GM19099 (cell line): ENCODE results near the gene RRM2.

Source experiments
- POLR2A ChIP-seq: IDR thresholded peaks from 3 replicates; pipeline ENCODE4 v1.6.1; 2011; ENCODE audit warnings: low read depth; ENCODE audit not compliant: insufficient read length; ENCODE audit errors: extremely low read depth

Gene RRM2

DNA sequence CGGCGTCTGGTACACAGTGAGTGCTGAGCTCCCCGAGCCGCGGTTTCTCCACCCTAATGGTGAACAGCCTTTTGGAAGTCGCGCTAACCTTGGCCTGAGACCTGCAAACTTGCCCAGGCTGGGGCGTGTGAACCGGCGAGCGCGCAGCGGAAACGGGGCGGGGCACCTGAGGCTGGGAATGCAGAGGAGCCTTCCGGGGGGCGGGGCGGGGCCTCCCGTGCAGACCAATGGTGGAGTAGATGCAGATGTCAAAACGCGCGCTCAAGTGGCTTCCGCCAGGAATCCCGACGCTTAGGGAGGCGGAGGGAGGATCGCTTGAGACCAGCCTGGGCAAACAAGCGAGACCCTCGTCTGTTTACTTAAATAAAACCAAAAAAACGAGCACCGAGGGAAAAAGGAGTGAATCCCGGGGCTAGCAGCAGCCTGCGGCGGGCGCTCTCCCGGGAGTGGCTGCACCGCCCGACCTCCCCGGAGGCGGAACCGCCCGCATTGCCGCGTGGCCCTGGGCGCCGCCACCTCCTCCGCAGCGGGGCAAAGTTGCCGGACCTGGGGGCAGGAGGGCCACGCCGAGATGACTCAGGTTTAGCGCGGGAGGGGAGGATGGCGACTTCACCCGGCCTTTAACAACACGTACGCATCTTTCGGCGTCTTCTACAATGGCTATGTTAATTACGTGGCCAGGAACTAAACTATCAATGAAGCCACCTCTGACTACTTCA is 2.2 kb upstream of the RRM2 start:
- TF ChIP-seq POLR2A: peak; percentile 86

DNA sequence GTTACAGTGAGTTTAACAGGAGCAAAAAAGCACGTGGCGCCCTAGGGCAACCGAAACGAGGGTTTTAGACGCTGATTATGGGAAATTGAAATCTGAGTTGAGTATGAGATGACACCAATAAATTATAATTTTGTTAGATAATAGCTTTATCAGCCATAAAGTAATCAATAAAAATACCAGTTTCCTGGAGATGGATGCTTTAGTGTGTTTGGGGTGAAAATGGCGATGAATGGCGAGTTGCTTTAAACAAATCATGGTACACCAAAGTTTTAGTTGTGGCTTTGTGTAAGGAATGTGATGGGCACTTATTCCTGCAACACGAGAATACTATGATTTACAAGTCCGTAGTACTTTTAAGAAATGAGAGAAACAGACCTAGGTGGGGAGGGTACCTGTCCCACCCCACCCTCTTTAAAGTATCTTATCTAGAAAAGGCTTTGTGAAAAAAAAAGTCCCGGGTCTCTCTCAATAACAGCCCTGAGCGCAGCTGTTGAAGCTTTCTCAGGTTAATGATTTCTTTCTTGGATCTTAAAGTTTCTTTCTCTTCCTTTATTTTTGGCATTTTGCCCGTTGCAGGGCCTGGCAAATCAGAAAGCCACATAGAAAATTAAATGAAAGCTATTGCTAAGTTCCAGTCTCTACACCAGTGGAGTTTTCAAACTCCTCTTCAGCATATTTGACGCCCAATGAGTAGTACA is 1.5 kb upstream of the RRM2 start:
- no peak for TF ChIP-seq POLR2A

DNA sequence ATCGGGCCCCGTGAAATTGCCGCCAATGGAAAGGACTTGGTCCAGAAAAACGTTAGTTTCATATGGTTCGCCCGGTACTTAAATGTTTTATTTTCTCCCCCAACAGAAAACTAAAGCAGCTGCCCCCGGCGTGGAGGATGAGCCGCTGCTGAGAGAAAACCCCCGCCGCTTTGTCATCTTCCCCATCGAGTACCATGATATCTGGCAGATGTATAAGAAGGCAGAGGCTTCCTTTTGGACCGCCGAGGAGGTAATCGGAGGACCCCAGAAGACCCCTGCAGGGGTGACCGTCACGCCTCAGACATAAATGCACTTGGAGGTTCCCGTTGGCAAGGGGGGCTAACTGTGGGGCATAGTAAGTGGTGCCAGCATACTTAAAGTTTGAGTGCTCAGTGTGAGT is 742 bp downstream of the RRM2 start:
- TF ChIP-seq POLR2A: no peak

DNA sequence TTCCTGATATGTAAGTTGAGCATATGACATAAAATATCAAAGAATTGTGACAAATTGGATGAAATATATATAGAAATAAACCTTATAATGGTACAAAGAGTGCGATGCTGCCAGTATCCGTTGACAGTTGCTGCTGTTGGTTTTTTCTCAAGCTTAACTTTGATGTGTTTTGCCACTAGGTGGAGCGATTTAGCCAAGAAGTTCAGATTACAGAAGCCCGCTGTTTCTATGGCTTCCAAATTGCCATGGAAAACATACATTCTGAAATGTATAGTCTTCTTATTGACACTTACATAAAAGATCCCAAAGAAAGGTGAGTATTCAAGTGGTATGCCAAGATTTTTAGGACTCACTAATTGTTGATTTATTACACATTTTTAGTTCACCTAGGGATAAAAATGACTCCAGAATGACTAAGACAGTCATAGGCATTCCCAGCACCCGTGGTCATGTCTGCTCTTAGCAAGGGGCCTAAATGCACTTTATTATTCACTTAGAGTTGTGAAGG is 2.1 kb downstream of the RRM2 start:
- peak; percentile 19 for TF ChIP-seq POLR2A

DNA sequence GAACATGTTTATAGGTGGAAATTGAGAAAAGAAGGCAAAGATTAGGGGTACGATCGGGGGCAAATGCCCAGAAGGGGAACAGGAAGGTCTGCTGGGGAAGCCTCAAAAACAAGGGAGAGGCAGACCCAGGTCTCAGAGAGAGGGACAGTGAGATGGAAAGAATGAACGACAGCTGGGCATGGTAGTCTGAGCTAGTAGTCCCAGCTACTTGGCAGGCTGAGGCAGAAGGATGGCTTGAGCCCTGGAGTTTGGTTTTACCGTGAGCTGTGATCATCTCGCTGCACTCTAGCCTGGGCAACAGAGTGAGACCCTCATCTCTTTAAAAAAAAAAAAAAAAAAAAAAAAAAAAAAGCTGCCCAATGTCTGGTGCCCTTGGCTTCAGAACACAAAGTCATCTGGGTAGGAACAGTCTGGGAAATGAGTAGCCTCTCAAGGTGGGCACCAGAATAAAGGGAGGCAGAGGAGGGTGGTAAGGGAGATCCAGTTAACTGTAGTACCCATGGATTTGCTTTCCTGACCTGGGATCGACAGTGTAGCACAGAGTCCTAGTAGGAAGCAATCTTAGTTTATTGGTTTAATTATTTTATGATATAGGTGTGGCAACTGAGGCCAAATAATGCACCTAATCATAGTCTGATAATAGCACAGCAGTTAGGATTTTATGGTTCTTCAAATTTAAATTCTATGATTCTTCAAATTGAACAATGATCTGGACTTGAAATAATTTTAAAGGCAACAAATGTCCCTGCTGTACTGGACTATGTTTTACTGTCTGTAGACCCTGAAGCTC is 3.5 kb downstream of the RRM2 start:
- peak; percentile 44 for TF ChIP-seq POLR2A

DNA sequence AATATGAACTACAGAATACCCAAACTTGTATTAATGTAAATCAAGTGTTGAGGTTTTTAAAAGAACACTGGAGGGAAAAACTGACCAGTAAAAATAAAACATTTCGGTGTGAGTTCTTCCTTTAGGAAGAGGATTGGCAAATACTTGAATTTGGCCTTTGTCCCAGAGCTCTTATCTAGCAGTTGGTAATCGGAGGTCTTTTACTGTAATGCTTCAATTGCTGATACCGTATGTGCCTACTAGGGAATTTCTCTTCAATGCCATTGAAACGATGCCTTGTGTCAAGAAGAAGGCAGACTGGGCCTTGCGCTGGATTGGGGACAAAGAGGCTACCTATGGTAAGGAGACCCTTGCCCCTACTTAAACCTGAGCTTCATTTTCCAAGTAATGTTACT is 4.1 kb downstream of the RRM2 start:
- no peak for TF ChIP-seq POLR2A

GRCh38 chr2:10128420-10128819 is 5.9 kb downstream of the RRM2 start:
- no peak for TF ChIP-seq POLR2A

GRCh38 chr2:10129490-10129889 is 7.0 kb downstream of the RRM2 start:
- peak; percentile 5 for TF ChIP-seq POLR2A

DNA sequence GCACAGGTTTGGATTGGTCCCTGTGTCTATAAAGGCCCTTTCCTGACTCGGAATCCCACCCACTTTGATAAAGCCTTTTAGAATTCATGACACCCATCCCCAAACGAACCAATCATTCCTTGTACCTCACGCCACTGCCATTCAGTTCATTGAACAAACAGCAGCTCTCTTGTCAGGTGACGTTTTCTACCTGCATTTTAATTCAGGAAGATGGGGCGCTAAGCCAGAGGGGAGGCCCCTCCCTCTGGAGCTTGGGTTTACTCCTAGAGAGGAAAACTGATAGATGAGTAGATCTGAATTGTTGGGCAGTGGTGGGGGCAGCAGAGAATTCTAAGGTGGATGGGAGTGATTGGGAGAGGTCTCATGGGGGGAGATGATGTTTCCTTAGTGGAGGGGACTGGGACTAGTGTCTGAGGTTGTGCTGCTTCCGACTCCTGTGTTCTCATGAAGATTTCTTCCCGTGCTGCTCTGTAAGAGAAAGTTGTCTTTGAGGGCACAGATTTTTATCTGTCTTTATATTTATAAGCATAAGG is 9.6 kb downstream of the RRM2 start:
- TF ChIP-seq POLR2A: peak; percentile 1

- TF ChIP-seq POLR2A: no peak
These were observed 10.1 kb downstream of the RRM2 start for GRCh38 chr2:10132596-10132995.

DNA sequence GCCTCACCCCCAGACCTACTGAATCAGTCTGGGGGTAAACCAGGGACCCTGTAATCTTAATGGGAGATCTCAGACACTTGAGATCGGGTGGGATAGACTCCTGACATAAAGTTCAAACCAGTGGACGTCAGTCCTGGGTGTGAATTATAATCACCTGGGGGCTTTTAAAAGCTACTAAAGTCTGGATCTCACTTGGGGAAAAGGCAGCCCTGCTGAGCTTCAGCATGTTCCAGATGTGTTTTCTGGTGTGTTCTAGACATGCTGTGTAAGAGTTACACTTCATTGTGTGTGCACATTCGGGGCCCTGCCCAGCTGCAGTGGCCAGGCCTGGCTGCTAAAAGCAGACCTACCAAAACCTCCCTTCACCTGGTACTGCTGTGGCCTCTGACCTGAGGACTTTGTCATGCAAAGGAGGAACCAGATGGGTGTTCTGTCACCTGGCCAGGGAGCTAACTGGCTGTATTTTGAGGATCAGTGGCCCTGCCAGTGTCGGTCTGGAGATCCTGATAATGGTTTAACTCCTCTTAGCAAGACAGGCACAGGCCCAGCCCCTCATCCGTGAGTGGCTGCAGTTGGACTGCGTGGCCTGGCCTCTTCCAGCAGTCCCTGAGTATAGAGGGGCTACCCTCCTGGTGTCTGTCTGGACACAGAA is 10.6 kb downstream of the RRM2 start:
- peak; percentile 36 for TF ChIP-seq POLR2A

GRCh38 chr2:10135296-10136089 is 13.0 kb downstream of the RRM2 start:
- peak; percentile 7 for TF ChIP-seq POLR2A

DNA sequence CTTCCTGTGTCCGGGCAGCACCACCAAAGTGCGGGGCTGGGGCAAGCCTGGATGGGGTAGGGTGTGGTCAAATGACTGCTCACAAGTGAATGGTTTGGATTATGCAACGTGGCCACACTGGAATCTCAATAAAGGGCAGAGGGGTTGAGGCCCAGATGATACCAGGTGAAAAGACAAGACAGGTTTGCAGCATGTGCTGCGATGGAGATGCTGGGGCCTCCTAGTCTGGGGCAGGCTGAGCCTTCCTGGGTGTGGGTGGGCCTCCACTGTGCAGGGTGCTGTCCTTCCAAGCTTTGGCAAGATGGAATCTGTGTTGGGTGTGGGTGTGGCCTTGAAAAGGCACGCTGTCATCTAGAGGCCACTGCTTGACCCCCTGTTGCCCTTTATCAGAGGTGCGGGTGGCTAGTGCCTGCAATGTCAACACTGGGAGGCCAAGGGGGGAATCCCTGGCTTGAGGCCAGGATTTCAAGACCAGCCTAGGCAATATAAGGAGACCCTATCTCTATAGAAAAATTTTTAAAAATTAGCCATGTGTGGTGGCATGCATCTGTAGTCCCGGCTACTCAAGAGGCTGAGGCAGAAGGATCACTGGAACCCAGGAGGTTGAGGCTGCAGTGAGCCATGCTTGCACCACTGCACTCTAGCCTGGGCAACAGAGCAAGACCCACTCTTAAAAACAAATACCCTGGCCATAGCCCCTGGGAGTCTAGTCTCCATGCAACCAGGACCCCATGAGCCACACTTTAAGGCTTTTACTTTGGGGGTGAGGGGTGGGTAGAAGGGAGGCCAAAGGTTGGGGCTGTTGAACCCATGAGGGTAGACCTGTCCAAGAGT is 13.8 kb downstream of the RRM2 start:
- TF ChIP-seq POLR2A: no peak

DNA sequence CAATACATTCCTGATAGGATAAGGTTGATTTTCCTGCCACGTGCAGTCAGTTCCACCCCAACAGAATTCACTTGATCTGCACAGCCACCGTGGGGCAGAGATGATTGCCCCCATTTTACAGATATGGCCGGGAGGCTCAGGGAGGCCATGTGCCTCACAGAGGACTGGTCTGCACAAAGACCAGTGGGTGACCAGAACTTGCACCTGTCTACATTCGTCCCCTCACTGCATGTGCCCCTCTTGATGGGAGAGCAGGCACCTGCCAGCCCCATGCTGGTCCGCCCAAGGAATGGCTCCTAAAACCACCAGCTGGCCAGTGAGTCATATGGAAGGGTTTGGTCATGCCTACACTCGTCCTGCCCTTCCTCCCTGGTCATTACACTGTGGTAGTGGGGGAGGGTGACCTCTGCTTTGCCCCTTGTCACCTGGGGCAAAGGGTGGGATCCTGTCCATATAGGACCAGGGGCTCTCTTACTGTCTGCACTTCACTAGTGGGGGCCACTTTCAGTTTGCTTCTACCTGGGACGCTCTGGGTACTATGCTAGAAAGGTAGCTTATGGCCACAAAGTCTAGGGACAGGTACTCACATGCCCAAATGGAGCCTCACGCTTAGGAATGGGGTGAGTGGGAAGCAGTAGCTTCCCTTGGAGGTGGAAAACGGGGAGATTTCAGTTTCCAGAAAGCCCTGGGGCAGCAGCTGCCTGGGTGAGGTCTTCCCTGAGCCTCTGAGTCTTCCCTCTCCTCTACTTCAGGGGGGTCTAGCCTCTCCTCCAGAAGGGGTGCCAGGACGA is 14.7 kb downstream of the RRM2 start:
- TF ChIP-seq POLR2A: peak; percentile 20
